ENCODE results near the gene APOL5.
"Not testable (repeated sequence)": the region's sequence is repeated elsewhere in the genome, so short reads cannot be mapped to it uniquely, and the experiment has no call there.

The APOL5 gene

GRCh38 chr22:35712672-35713071 lies 5.0 kb upstream of the APOL5 start:
- DNase-seq: no peak

GRCh38 chr22:35719212-35719875 lies 1.7 kb downstream of the APOL5 start:
- DNase-seq: no peak

DNA sequence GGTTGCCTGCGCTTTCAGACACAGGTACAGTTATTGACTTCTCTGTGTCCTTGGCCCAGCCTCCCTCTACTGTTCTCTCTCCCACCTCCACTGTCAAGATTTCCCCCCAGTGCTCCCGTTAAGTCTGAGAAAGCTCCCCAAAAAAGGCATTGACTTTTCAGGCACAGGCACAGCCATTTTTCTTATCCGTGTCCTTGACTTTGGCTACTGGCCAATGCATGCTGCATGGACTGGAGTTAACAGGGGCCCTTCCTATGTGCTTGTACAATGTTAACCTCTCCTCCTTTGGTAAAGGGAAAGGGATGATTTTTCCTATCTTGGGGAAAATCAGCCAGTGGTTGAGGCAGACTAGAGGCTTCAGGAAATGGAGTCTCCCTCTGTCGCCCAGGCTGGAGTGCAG lies 4.3 kb downstream of the APOL5 start:
- DNase-seq: no peak

- no peak for DNase-seq
Observed at GRCh38 chr22:35725521-35725920, 7.8 kb downstream of the APOL5 start.

DNA sequence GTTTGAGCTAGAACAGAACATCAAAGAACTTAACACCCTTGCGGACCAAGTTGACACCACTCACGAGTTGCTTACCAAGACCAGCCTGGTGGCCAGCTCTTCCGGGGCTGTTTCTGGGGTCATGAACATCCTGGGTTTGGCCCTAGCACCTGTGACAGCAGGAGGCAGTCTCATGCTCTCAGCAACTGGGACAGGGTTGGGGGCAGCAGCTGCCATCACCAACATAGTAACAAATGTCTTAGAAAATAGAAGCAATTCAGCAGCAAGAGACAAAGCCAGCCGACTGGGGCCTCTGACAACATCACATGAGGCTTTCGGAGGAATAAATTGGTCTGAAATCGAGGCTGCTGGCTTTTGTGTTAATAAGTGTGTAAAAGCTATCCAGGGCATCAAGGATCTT lies 8.7 kb downstream of the APOL5 start:
- no peak for DNase-seq

DNA sequence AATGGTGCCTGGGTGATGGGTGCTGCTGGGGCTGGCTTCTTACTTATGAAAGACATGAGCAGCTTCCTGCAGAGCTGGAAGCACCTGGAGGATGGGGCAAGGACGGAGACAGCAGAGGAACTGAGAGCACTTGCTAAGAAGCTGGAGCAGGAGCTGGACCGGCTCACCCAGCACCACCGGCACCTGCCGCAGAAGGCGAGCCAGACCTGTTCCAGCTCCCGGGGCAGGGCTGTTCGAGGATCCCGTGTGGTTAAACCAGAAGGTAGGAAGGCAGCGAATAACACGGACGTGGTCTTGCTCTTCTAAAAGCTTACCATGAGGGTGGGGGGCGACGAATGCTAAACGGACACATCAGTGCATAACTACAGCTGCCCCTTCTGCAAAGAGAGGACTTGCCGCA lies 9.3 kb downstream of the APOL5 start:
- no peak for DNase-seq

GRCh38 chr22:35727436-35727835 lies 9.8 kb downstream of the APOL5 start:
- DNase-seq: no peak

- DNase-seq: no peak
Observed at GRCh38 chr22:35728639-35729308, 11.1 kb downstream of the APOL5 start.

DNA sequence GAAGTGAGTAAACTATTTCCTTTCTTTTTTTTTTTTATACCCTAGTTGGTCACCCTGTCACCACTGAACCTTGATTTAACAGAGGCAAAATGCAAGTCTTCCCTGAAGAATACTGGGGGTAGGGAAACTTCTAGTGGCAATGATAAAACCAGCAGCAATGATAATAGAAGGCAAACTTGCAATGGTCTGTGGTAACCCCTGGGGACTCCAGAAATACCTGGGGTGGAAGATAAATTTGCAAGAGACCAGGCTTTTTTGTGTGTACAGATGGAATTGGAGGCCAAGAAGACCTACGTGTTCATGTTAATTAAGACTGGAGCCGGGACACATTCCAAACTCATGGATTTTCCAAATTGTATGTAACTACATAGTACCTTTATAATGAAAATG lies 11.6 kb downstream of the APOL5 start:
- no peak for DNase-seq

DNA sequence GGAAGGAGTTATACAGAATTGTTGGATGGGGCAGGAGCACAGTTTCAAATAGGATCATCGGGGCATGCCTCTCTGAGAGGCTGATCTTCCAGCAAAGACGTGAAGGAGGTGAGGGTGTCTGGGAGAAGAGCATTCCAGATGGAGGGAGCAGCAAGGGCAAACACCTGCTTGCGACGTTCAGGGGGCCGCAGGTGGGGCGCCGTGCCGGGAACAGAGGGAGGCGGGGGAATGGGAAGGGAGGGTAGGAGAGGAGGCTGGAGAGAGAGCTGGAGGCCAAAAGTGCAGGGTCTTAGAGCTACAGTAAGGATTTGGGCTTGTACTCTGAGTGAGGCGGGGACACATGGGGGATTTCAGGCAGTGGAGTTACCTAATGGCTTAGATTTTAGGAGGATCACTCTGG lies 13.6 kb downstream of the APOL5 start:
- DNase-seq: no peak

DNA sequence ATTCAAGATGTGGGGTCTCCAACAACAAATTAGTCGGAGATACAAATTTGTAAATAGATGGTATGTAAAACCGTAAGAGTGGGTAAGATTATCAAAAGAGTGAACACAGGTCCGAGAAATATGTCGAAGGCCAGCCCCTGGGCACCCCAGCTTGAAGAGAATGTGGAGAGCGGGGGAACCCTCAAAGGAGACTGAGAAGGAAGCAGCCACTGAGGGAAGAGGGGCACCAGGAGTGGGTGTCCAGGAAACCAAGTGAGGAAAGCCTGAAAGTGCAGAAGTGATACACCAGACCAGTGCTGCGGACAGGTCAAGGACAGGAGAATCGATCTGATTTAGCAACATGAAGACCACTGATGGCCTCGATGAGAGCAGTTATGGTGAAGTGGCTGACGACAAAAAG lies 14.4 kb downstream of the APOL5 start:
- DNase-seq: no peak

DNA sequence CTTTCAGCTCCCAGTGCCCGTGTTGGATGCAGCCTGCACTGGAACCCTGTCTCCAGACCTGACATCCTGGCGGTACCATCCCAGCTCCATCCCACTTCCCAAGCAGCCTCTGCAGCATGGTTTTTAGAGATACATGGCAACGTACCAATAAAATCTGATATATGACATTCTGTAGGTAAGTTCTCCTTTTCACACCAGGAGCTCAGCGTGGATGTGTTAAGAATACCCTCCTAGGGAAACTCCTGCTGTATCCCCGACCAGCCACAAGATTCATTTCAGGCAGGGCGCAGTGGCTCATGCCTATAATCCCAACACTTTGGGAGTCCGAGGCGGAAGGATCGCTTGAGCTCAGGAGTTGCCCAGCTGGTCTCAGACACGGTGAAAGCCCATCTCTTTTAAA lies 15.4 kb downstream of the APOL5 start:
- DNase-seq: no peak

DNA sequence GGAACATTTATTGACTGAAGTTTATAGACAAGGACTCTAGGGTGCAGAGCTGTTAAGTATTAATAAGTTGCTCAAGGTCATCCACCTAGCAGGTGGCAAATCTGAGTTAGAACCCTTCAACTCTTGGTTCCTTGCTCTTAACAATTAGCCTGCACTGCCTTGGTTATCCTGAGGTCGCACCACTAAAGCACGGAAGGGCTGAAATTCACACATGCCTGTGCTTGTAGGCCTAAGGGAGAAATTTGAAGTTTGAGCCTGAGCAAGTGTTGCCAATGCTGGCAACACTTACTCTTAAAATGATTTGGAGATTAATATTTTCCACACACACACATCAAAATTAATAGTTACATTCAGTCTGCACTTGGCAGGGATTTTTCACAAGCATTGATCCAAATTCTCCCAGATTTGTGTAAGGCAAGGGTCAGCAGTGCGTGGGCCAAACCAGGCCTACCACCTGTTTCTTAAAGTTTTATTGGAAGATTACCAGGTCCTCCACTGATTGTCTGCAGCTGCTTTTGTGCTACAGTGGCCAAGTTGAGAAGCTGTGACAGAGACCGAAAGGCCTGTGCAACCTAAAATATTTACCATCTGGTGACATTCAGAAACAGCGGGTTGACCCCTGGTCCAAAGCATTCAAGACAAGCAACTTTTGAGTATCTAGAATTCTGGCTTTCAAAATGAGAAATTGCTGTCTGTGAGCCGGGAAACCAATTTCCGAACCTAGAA lies 16.3 kb downstream of the APOL5 start:
- DNase-seq: no peak

- no peak for DNase-seq
Observed at GRCh38 chr22:35734517-35734827, 16.8 kb downstream of the APOL5 start.

GRCh38 chr22:35735542-35735941 lies 17.9 kb downstream of the APOL5 start:
- DNase-seq: no peak

GRCh38 chr22:35736166-35736565 lies 18.5 kb downstream of the APOL5 start:
- no peak for DNase-seq

GRCh38 chr22:35736701-35737100 lies 19.0 kb downstream of the APOL5 start:
- DNase-seq: no peak

DNA sequence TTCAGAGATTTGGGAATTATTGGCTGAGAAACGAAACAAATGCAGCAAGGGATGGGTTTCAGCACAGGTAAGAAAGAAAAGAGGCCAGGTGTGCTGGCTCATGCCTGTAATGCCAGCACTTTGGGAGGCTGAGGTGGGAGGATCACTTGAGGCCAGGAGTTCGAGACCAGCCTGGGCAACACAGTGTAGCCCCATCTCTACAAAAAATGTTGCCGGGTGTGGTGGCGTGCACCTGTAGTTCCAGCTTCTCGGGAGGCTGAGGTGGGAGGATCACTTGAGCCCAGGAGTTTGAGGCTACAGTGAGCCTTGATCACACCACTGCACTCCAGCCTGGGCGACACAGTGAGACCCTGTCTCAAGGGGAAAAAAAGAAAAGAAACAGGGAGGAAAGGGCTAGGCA lies 20.2 kb downstream of the APOL5 start:
- not testable (repeated sequence) for DNase-seq

DNA sequence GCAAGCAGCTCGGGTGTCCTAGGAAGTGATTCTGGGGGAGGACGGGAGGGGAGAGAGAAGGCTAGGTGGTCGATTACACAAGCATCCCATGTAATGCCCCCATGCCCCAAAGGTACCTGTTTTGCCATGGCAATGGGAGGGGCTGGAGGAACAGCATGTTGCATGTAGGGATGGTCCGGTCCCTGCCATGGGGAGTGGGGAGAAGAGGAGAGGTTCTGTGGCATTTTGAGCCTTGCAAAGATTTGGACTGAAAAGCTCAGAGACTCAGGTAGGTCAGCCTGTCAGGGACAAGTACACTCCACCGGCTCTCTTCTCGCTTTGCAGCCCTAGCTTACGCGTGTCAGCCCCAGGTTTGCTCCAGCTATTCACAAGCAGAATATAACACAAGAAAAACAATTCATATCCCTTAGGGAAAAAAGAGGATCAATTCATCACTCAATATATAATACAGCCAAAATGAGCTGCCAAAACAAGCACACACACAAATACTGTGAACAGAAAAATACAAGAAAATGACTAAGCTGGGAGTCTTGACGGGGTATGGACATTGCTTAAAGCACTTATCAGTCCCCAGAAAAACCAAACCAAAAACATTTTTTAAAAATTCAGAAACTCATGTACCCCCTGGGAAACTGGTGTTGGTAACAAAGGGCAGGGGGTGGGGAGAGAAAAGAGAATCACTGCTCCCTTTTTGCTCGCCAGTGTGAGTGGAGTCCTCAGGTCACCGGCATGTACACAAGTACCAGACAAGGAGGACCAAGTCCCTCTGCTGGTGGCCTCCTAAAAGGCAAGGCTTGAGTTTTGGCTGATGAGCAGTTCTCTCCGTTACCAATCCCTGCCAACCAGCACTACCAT lies 21.6 kb downstream of the APOL5 start:
- no peak for DNase-seq

- DNase-seq: no peak
Observed at GRCh38 chr22:35739931-35740380, 22.3 kb downstream of the APOL5 start.

DNA sequence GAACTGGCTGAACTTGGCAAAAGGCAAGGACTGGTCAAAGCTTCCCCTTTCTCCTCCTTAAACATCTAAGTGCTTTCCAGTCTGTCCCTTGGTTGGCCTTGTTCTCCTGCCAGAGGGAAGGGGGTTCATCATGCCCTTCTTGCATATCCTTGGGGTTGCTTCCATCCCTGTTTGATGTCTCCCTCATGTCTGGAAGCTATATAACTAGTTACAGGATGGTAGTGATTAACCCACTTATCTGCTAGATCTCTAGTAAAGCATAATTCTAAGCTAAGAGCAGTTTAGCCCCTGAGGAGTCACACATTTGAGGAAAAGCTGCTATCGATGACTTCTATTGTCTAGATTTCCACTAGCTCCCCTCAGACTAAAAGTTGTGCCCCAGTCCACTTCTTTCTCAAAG lies 22.9 kb downstream of the APOL5 start:
- no peak for DNase-seq

- DNase-seq: no peak
Observed at GRCh38 chr22:35742342-35743100, 24.8 kb downstream of the APOL5 start.

Measured in activated CD4-positive, CD25-positive, alpha-beta regulatory T cell treated with anti-CD3 and anti-CD28 coated beads, Interleukin-2, amount 50 U/mL, for 72 hours (primary cell).